H1 (cell line): ENCODE measurements around the gene NEDD4L.

Experiments
- ASH2L ChIP-seq: fragments of 200-600, 300-600 bp; sonication (generic); IDR thresholded peaks from one replicate; pipeline ENCODE4 v1.7.1; 2017; ENCODE audit warnings: low read length
- CHD2 ChIP-seq: IDR thresholded peaks from 2 replicates; pipeline ENCODE4 v1.6.1; 2012; ENCODE audit warnings: low read length, improper control_type of control experiment
- EGR1 ChIP-seq: IDR thresholded peaks from 2 replicates; pipeline ENCODE4 v1.6.1; 2011; ENCODE audit warnings: low read depth, low read length, borderline replicate concordance
- EZH2 ChIP-seq: fragments of 200-600 bp; sonication (generic); IDR thresholded peaks from 2 replicates; pipeline ENCODE4 v1.7.1; 2012; ENCODE audit warnings: low read depth, mild to moderate bottlenecking, moderate library complexity, low read length, inconsistent platforms; ENCODE audit not compliant: severe bottlenecking
- GABPA ChIP-seq: IDR thresholded peaks from 2 replicates; pipeline ENCODE4 v1.6.1; 2011; ENCODE audit warnings: mild to moderate bottlenecking, low read length, moderate library complexity, borderline replicate concordance; ENCODE audit not compliant: insufficient read depth
- JUN ChIP-seq: IDR thresholded peaks from 2 replicates; pipeline ENCODE4 v1.6.1; 2011; ENCODE audit warnings: low read depth, mild to moderate bottlenecking, improper control_type of control experiment, low read length
- JUND ChIP-seq: IDR thresholded peaks from 2 replicates; pipeline ENCODE4 v1.6.1; 2011; ENCODE audit warnings: mild to moderate bottlenecking, improper control_type of control experiment, low read length
- POLR2A ChIP-seq, 2 experiments: IDR thresholded peaks; 1 replicate in 1 of 2; 2 replicates in 1 of 2; pipeline ENCODE4 v1.6.1; 2011; ENCODE audit warnings: low read depth in 2 of 2, low read length in 2 of 2, mild to moderate bottlenecking in 2 of 2; ENCODE audit errors: control extremely low read depth in 1 of 2
- POLR2AphosphoS5 ChIP-seq: IDR thresholded peaks from 2 replicates; pipeline ENCODE4 v1.6.1; 2011; ENCODE audit warnings: low read depth, low read length
- SIRT6 ChIP-seq: IDR thresholded peaks from one replicate; pipeline ENCODE4 v1.7.1; 2012; ENCODE audit warnings: low read length, inconsistent platforms
- TF ChIP-seq, protein P1 (sequence below), 3 experiments: IDR thresholded peaks; 1 replicate in 2 of 3; 2 replicates in 1 of 3; pipeline versions ENCODE4 v1.5.1 to v1.6.1; 2011; ENCODE audit warnings: low read length in 3 of 3, mild to moderate bottlenecking in 3 of 3, inconsistent platforms in 2 of 3, low read depth in 1 of 3, moderate library complexity in 1 of 3; ENCODE audit not compliant: insufficient read depth in 1 of 3; ENCODE audit errors: control extremely low read depth in 1 of 3
- TF ChIP-seq, protein P2 (sequence below): IDR thresholded peaks from 2 replicates; pipeline ENCODE4 v1.6.1; 2012; ENCODE audit warnings: inconsistent platforms

DNA sequence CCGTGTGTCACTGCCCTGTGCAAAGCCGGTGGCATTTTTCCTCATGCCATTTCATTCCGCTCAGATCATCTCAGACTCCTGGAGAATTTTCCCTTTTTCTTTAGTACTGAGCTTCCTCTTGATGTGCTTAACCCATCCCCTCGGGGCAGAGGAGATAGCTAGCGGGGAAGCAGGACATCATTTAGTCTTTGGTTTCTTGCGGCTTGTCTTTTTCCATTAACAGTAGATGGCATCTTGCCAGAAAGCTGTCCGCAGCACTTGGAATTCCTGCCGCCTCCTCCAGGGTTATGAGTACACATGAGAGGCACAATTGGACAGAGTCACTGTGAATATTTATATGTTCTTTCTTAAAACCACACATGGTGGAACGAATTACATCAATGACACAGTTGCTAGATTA lies 358.2 kb downstream of the NEDD4L start:
- TF ChIP-seq POLR2AphosphoS5 (no peak), EZH2 (no peak), EGR1 (no peak), POLR2A (IDR thresholded peaks at IDR 0.05; ENCODE audit: control extremely low read depth in 1 of 2, low read depth in 2 of 2, low read length in 2 of 2) (no peak), GABPA (no peak), SIRT6 (no peak), ASH2L (no peak), JUN (no peak), CHD2 (no peak), JUND (no peak)
- TF ChIP-seq, protein P1, sequence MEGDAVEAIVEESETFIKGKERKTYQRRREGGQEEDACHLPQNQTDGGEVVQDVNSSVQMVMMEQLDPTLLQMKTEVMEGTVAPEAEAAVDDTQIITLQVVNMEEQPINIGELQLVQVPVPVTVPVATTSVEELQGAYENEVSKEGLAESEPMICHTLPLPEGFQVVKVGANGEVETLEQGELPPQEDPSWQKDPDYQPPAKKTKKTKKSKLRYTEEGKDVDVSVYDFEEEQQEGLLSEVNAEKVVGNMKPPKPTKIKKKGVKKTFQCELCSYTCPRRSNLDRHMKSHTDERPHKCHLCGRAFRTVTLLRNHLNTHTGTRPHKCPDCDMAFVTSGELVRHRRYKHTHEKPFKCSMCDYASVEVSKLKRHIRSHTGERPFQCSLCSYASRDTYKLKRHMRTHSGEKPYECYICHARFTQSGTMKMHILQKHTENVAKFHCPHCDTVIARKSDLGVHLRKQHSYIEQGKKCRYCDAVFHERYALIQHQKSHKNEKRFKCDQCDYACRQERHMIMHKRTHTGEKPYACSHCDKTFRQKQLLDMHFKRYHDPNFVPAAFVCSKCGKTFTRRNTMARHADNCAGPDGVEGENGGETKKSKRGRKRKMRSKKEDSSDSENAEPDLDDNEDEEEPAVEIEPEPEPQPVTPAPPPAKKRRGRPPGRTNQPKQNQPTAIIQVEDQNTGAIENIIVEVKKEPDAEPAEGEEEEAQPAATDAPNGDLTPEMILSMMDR (IDR thresholded peaks at IDR 0.05; ENCODE audit: control extremely low read depth in 1 of 3, insufficient read depth in 1 of 3, low read depth in 1 of 3, low read length in 3 of 3): no peak
- TF ChIP-seq, protein P2, sequence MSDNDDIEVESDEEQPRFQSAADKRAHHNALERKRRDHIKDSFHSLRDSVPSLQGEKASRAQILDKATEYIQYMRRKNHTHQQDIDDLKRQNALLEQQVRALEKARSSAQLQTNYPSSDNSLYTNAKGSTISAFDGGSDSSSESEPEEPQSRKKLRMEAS: no peak
